HG02623 (cell line): ENCODE measurements around the gene EIF4E3.

Experiments
- ATAC-seq: cut with Tn5 transposase; IDR thresholded peaks from one replicate; pipeline ENCODE4 v1.9.1; 2021; ENCODE audit warnings: moderate library complexity; ENCODE audit not compliant: unreplicated experiment

Gene EIF4E3

DNA sequence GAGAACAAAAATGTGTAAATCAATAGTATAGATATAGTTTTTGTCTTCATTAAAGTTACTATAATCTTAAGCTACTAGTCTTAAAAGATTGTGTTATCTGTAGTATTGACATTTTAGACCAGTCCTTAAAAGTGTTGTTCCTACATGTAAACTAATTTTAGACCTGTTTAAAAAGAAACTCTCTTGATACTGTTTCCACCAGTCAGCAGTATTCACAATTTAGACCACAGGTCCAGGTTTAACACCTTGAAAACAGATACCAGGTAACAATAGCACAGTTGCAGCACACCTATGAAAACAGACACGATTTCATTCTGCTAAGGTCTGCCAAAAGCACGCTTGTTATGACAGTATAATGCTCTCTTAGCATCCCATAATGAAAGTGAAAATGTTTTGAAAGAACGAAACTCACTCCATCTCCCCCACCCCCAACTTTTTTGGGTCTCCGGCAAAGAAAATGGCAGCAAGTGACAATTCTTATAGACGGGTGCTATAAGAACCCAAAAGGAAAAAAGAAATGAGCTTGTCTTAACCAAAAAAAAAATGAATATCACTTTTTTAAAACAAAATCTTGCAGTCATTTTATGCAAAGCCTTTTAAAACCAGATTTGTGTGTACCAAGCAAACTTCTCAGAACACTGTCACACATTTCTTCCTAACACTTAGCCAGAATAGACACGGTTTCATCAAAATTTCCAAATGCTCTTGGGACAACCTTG, 1.6 kb downstream of the EIF4E3 start:
- no peak for ATAC-seq

DNA sequence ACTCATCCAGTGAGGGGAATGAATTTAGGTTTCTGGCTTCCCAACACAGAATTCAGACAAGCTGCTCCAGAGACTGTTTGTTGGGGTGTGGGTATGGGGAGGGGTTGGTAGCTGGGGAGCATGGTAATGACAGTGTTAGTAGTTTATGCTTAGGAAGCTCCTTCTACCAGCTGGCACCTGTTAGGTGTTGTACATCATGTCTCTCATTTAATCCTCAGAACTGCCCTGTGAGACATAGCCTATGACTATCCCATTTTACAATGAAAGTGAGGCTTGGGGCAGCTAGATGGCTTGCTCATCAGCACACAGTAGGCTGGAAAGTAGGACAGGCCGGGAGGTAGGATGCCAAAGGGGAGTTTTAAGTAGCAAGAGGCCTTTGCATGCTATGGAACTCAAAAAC, 2.5 kb downstream of the EIF4E3 start:
- ATAC-seq = no peak

DNA sequence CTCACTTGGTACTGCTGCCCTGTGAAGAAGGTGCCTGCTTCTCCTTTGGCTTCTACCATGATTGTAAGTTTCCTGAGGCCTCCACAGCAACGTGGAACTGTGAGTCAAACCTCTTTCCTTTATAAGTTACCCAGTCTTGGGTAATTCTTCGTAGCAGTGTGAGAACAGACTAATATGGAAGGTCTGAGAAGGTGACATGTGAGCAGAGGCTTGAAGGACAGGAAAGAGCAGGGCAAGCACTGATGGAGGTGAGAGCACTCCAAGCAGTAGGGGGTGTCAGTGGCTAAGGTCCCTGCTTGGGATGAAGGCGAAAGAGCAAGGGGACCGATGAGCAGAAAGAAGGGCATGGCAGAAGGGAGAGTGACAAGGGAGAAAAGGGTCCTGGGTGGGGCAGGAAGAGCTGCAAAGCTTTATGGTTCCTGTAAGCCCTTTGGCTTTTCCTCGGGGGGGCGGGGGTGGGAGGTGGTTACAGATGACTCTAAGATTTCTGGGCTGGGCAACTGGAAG, 3.5 kb downstream of the EIF4E3 start:
- ATAC-seq = no peak

DNA sequence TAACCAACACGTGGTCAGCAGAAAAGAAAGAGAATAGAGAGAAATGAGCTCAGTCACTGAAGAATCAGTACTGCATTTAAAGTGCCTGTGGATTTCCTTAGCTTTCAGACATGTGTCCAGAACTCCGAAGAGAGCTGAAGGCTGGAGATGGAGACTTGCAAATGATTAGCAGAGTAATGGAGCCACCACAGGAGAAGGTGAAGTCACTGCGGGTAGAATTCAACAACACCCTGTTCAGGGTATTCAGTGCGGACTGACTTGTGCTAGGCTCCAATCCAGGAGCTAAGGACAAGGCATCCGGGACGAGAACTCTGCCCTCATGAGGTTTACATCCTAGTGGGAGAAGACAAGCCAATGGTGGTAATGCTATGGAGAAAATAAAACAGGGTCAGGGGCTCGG, 4.2 kb downstream of the EIF4E3 start:
- no peak for ATAC-seq

DNA sequence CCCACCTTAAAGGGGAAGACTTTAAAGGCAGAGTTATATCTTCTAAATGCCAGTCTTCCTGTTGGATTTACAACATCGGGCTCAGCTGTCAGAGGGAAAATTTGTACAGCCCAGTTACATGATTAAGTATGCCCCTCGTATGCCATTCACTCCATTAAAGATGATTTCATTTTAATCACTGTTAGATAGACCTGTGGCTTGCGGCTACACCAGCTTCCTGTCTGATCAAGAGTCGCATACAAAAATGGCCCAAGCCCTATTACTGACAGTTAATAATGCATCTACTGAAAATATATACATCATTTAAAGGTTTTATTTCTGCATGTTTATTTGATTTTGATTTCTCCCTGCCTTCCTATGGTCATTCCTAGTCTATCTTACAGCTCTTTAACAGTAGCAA, 7.1 kb downstream of the EIF4E3 start:
- ATAC-seq = no peak

DNA sequence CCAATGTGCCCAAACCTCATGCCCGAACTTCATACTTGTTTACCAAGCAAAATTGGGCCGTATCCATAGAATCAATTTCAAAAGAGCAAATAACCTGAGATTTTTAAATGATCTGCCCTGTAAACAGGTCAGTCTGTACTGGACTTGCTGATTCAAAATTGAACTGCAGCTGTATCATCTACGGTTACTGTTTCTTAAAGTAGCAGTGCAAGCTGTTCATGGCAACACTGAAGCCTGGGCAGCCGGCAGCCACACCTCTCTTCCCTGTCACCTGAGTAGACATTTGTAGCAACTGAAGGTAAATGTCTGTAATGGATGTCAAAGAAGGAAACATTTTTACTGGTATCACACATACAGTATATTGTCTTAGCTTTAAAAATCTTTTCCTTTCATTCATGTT, 10.6 kb downstream of the EIF4E3 start:
- ATAC-seq = no peak

DNA sequence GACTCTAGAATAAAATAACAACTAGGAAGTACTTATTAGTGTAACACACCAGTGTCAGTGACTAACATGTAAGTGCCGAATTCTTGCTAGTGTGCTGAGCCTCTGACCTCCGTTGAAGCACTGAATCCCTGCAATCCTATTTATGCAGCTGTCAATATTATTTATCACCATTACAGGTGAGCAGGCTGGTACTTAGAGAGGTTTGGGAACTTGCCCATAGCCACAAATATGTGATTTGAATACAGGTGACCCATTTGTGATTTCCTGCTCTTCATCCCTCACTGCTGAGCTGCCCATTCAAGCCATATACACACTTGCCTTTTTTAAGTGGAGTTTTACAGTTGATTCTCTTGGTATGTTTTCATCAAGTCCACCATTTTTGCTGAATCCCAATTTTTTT, 12.2 kb downstream of the EIF4E3 start:
- ATAC-seq = no peak

DNA sequence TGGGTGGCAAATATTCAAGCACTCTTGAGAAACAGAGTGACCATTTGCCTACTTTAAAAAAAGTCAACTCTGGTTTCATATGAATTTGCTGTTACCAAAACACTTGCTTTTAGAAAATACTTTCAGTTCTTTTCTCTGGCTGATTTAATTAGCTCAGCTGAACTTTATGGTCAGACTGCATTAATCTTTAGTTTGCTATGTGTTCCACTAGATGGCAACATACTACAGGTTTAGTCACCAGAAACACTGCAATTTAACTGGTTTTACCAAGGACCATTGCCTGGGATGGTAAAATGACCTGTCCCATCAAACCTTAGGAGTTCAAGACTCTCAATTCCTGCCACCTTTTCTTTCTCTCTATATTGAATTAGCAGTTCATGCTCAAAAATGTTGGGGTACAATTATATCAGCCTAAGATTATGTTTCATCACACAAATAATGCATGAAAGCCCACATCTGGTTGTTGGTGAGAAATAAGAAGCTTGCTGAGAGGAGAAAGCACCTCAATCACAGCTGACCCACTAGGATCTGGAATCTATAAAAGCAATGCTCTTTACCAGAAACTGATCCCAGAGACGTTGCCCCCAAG, 14.2 kb downstream of the EIF4E3 start:
- peak; percentile 69 for ATAC-seq

DNA sequence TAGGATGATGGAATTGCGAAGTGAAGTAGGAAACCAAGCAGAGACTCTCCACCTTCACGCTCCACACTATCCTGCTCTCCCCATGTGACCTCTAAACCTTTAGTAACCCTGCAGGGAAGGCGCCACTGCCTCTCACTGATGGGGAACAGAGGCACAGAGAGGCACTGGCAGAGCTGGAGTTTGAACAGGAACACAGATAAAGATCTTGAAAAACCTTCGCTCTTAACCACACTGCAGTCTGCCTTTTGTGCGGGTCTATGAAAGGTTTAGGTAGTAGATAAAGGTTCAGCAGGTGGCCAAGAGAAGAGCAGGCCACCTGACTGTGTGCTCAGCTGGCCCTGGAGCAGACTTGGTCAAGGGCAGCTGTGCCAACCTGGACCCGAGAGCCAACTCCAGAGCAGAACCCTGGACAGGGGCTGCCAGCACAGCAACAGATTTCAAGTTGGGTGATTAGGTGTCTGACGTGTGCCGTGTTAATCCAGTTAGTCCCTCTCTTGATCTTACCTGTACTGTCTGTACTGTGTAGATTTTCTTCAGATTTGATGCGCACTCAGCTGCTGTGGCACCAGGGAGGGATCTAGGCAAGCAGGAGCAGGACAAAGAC, 15.2 kb downstream of the EIF4E3 start:
- no peak for ATAC-seq

DNA sequence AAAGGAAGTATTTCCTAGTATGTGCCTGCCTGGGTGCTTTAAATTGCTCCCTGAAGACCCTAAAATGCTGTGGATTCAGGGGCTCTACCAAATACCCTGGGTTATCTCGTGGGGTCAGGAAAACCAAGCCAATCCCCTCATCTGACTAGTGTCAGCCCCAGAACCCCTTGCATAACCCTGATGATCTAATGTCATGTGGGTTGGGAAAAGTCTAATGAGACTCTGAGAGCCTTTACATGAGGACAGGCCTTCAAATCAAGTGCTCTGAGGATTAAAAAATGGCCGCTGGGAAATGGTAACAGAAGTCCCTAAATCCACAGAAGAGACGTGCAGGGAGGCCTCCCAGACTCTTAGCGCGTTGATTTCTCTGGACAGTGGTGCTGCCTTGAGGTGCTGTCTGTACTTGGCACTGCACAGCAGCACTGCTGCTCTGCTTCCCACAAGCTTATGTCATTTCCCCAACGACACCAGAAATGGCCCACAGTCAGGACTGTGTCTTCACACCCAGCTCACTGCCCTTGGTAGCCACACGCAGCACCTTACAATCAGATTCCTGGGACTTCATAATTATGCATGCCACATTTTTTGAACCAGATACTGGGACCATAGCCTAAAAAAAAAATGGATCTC, 16.6 kb downstream of the EIF4E3 start:
- ATAC-seq = no peak

DNA sequence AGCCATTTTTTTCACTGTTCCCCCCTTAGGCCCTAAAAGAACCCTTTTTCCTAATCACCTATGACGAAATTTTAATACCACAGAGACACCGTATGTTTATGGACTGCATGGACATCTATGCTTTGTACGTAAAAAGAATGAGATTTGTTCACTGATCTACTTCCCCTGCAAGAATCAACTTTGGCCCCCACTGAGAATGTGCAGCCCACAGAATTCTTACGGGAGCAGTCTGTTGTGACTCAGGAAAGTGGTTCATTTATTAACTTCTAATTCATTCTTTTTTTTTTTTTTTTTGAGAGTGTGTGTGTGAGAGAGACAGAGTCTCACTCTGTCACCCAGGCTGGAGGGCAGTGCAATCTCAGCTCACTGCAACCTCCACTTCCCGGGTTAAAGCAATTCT, 17.6 kb downstream of the EIF4E3 start:
- no peak for ATAC-seq

DNA sequence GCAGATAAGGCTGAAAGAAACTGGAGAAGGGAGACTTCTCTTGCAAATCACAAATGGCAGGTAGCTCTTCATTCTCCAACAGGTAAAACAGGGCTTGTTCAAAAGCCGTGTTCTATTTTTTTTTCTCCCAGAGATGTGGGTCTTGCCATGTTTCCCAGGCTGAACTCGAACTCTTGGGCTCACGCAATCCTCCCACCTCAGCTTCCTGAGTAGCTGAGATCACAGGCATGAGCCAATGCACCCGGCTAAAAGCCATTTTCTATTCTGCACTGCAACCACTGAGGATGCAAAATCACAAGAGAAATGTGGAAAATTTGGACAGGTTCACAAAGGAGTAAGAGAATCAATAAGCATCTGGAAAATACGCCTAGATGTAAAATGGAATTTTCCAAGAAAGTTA, 19.5 kb downstream of the EIF4E3 start:
- ATAC-seq = no peak

DNA sequence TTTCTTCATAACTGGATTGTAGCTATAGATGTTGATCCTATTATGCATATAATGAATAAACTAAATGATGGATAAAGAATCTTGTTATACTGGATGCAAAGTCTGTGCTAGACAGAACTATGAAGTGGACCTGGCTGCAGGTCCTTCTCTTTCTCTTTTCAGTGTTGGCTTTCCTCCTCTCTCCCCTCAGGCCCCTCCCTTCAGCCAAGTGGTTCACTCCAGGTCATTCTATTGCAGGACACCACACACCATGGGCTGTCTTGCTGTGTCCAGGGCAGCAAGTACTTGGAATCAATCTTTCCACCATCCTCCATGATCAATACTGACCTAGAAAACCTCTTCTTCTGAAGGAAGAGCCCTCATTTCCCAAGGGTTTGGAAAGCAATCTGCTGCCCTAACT, 20.3 kb downstream of the EIF4E3 start:
- no peak for ATAC-seq

DNA sequence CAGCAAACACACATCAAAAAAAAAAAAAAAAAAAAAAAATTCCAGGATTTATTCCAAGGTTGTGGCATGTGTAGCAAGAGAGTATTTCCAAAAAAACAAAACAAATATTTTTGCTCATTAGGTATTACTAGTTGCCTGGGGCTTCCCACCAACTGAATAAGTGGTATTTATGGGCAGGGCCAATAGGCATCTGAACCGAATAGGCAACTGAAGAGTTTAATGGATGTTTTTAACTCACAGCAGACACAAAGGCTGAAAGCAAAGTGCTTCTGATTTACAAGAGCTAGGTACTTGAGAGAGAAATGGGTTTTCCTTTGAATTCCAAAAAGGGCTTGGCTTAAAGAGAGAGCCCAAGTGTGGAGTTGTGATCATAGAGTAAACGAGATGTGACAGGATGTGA, 21.4 kb downstream of the EIF4E3 start:
- ATAC-seq = no peak

DNA sequence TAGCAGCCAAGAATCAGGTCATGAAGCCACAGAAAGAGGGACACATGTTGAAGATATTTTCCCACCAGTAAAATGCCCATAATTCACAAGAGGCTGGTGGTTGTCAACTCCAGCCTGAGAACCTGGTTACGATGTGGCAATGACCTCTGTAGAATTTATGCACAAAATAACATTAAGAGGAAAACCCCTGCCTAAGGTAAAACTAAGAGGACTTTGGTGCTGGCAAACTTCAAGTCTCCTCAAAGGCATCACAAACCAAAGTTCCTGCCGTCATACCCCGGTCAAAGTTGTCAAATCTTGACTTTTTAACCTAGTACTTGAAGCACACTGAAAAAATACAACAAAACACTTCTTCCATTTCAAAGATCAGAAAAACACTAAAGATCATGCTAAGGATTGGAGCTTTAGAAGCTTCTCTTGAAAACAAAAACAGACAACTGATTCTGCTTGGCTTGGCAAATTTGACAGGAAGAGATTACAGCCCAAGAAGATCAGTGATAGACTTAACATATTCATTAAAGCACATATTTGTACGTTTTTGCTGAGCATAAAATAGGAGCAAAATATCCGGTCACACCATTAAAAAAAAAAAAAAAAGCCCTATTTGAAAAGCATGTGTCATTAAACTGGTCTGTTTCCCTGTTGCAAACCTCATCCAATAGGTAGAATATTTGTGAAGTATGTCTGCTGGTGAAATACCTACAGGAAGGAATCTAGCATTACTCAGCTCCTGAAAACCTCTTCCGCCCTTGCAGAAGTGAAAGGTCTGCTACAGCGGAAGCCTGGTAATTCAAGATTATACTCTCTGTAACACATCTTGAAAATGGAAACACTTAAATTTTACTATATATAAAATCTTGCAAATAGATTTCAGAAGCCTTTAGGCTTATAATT, 22.8 kb downstream of the EIF4E3 start:
- ATAC-seq = no peak

DNA sequence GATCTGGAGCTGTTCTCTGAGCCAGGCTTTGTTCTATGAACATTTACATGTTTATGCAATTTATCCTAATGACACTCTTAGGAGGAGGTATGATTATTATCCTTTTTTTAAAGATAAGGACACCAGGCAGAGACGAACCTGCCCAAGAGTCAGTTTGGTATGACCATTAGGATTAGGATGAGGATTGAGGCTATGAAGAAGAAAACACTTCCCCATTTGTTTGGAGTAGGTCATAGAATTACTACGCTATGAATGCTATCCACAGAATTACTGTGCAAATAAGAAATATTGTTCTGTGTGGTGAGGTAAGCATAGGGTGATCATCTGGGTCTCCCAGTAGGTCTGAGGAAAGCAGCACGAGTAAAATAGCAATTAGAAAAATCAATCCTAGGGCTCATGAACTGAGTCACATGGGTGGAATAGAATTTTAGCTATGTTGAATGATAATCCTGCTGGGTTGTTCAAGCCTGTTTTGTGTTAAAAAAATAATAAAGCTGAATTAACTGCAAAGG, 23.9 kb downstream of the EIF4E3 start:
- ATAC-seq = no peak

DNA sequence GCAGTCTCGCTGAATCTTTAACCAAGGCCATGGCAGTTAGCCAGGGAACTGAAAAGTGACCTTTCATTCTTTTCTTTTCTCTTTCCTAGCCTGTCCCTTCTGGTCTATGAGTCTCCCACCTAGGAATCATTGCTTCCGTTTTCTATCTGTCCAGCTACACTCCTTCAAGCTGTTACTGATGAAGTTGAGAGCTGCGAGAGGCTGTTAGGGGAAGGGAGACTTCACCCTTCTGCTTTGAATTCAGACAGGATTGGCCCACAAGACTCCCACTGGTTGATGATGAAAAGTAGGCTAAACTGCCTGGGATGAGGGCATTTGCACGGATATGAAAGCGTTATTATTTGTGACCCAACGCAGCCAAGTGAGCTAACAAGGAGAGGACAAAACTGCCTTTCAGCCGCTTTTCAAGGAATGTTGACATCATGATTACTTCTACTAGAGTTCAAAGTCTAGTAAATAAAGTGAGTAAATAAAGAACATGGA, 30.2 kb downstream of the EIF4E3 start:
- no peak for ATAC-seq

DNA sequence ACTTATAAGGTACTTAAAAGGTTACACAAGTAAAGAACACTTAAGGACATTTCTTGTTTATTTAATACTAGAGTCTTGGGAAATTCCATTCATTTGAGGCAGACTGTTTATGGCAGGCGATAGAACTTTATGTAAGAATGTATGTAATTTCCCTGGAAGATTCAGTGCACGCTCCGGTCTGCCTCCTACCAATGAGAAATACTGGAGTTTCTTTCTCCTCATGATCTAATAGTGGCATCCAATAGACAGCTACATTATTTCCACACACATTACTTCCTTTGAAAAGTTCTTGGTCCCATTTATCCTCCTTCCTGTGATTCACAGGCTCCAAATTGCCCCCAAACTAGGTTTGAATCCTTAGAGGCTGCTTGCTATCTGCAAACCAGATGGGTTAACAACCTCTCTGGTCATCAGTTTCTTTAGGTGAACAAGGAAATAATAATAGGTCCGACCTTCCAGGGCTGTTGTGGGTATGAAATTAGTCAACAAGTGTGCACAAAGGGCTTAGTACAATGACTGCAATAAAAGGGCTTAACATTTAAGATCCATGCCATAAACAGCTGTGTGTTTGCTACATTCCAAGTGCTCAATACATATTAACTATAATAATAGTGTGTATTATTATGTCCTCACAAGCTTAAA, 30.7 kb downstream of the EIF4E3 start:
- no peak for ATAC-seq

DNA sequence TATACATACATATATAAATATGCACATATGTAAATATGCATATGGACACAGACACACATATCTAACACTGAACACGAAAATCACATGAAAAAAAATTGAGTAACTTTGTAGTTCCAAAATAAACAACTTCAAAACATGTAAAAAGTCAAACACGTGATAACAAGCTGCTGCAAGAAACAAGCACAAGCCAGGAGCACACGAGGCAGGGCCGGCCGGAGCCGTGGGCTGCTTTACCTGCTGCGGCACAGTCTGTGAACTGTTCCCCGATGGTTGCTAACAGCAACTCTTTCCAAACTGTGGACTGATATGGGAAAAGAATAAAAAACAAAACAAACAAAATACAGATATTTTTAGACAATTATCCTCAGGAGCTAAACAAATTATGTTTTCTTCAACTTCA, 31.6 kb downstream of the EIF4E3 start:
- no peak for ATAC-seq

DNA sequence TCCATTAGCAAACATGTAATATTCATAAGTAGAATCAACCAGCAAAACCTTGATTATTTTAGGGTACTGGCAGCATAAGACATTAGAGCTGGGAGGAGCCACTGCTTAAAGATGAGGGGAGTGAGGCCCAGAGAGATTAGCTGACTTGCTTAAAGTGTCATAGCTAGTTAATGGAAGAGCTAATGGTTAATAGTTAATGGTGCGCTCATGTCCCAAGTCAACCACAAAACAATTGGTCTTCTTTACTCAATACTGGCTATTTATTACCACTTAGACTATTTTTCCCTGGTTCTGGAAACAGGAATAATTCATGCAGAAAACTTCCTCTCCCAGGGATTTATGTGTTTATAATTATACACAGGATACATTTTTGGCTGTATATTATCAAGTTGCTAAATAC, 33.1 kb downstream of the EIF4E3 start:
- ATAC-seq = no peak
